Lower leg skin (tissue), 3 donors: ENCODE data around the gene HLTF.

Experiments used
- CTCF ChIP-seq, 3 donors: fragments of 450-650 bp; IDR thresholded peaks; one replicate each; pipeline ENCODE4 v1.5.1; 2016; ENCODE audit warnings: antibody characterized with exemption in 3 of 3, mild to moderate bottlenecking in 3 of 3, moderate library complexity in 2 of 3
- POLR2A ChIP-seq, 2 donors: fragments of 450-650 bp; IDR thresholded peaks; one replicate each; pipeline ENCODE4 v1.6.1; 2016 to 2017; ENCODE audit warnings: antibody characterized with exemption in 2 of 2, mild to moderate bottlenecking in 1 of 2, moderate library complexity in 1 of 2

DNA sequence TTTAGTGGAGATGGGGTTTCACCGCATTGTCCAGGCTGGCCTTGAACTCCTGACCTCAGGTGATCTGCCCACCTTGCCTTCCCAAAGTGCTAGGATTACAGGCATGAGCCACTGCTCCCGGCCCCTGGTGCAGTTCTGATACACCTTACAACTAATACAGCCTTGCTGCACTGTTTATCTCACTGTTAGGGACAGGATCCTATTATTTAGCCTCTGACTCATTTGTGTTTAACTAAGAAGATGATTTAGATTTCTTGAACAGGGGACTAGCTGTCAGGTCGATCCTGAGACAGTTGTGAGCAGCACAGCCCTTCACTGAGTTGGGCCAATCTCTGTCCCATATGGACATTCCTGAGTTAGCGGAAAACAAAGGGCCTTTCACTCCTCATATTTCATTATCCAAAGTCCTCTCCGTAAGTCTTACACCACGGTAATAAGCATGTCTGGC lies 75.8 kb downstream of the HLTF start:
- TF ChIP-seq CTCF (IDR thresholded peaks at IDR 0.05) (no peak), POLR2A (IDR thresholded peaks at IDR 0.05) (no peak)
